BE2C (cell line): ENCODE measurements around the gene SLC52A1.

Source experiments
- DNase-seq: peaks from one replicate; pipeline ENCODE4 v3.0.0-alpha.2; 2020
- H3K27me3 ChIP-seq: fragments of 250-450 bp; sonication (Bioruptor Pico); 2 replicates; pipeline ENCODE4 v1.5.1; 2020; ENCODE audit warnings: mild to moderate bottlenecking
- H3K36me3 ChIP-seq: fragments of 250-450 bp; sonication (Bioruptor Pico); 2 replicates; pipeline ENCODE4 v1.5.1; 2020; ENCODE audit warnings: mild to moderate bottlenecking
- H3K4me1 ChIP-seq: fragments of 250-450 bp; sonication (Bioruptor Pico); 2 replicates; pipeline ENCODE4 v1.5.1; 2020
- H3K4me3 ChIP-seq: 2 replicates; pipeline ENCODE4 v1.5.1; 2011; ENCODE audit warnings: low read depth, low read length
- H3K9me3 ChIP-seq: fragments of 250-450 bp; sonication (Bioruptor Pico); 2 replicates; pipeline ENCODE4 v1.5.1; 2020
- TF ChIP-seq, protein P1 (sequence below): IDR thresholded peaks from 2 replicates; pipeline ENCODE4 v1.5.1; 2012; ENCODE audit warnings: mild to moderate bottlenecking, low read depth, low read length

Gene SLC52A1

DNA sequence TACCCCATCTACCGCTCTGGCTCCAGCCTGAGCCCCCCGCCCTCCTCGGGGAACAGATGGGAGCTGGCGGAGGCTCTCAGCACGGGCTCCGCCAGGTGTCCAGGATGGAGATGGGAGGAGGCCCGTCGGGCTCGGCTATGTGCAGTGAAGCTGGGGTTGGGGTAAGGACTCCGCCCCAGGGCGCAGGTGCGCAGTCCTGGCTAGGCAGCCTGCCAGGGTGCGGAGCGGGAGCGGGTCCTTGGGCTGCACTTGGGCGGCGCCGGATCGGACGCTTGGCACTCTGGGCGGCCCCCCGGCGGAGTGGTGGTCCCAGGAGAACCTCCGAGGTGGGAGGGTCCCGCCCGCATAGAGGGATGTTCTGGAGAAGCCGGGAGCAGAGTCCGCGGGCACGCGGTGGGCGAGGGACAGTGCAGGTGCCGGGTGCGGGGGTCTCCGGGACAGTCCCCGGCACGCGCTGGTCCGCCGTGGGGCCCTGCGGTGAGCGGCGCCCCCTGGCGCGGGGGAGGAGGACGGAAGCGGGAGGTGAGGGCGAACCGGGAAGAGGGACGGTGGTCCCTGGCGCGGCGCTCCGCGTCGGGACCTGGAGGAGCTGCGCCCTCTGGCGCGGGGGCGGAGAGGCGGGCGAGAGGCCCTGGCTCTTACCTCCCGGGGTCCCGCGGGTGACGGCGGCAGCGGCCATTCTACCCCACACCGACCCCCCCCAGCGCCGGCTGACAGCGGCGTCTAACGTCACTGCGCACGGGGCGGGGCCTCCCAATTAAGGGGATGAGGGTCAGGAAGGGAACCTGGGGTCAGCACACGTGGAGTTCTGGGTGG, 48.1 kb downstream of the SLC52A1 start, which contains the start of gene CAMTA2:
Gene CAMTA2, minus strand, starts transcription at position 725 of the 816 bp plus-strand sequence. CDS start 1,453 bp downstream, outside the sequence.
- H3K9me3 ChIP-seq: no peaks in the 10 kb centered on the region
- TF ChIP-seq, protein P1, sequence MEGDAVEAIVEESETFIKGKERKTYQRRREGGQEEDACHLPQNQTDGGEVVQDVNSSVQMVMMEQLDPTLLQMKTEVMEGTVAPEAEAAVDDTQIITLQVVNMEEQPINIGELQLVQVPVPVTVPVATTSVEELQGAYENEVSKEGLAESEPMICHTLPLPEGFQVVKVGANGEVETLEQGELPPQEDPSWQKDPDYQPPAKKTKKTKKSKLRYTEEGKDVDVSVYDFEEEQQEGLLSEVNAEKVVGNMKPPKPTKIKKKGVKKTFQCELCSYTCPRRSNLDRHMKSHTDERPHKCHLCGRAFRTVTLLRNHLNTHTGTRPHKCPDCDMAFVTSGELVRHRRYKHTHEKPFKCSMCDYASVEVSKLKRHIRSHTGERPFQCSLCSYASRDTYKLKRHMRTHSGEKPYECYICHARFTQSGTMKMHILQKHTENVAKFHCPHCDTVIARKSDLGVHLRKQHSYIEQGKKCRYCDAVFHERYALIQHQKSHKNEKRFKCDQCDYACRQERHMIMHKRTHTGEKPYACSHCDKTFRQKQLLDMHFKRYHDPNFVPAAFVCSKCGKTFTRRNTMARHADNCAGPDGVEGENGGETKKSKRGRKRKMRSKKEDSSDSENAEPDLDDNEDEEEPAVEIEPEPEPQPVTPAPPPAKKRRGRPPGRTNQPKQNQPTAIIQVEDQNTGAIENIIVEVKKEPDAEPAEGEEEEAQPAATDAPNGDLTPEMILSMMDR: peak; percentile 60
- no peaks in the 10 kb centered on the region for H3K4me1 ChIP-seq
- H3K36me3 ChIP-seq: no peaks in the 10 kb centered on the region
- DNase-seq: peak; percentile 82
- H3K27me3 ChIP-seq: no peaks in the 10 kb centered on the region
- peak within 1 kb of the TSS; percentile 66 for H3K4me3 ChIP-seq

DNA sequence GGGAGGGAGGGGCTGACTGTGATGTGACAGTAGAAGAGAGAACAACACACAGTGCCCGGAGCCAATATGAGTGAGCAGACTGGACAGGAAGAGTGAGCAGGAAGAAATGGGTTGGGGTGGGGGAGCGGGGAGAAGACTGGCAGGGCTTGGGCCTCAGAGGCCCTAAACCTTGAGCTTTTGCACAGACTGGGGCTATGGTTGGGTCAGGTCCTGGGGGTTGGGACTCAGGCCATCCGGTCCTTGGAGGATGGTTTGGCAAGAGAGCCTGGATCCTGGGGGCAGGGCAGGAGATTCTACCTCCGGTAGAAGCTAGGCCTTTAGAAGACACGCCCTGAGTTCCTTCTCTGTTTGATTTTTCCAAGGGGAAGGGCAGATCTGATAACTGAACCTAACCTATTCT, 48.8 kb downstream of the SLC52A1 start:
- Histone ChIP-seq H3K9me3 (no peaks in the 10 kb centered on the region), H3K27me3 (no peaks in the 10 kb centered on the region), H3K4me1 (no peaks in the 10 kb centered on the region), H3K4me3 (peak overlapping the region; percentile 66), H3K36me3 (no peaks in the 10 kb centered on the region)
- TF ChIP-seq, protein P1: no peak
- DNase-seq: no peak
